Islet precursor cell (in vitro differentiated cells): Measurements from ENCODE around the gene SLC2A5.
A peak's percentile ranks its signal among the peaks of the same experiment; 100 is the strongest.
"Not testable (repeated sequence)": the region's sequence is repeated elsewhere in the genome, so short reads cannot be mapped to it uniquely, and the experiment has no call there.

ENCODE experiments used
- DNase-seq: peaks from one replicate; pipeline ENCODE4 v3.0.0-alpha.2; 2018

SLC2A5 gene

DNA sequence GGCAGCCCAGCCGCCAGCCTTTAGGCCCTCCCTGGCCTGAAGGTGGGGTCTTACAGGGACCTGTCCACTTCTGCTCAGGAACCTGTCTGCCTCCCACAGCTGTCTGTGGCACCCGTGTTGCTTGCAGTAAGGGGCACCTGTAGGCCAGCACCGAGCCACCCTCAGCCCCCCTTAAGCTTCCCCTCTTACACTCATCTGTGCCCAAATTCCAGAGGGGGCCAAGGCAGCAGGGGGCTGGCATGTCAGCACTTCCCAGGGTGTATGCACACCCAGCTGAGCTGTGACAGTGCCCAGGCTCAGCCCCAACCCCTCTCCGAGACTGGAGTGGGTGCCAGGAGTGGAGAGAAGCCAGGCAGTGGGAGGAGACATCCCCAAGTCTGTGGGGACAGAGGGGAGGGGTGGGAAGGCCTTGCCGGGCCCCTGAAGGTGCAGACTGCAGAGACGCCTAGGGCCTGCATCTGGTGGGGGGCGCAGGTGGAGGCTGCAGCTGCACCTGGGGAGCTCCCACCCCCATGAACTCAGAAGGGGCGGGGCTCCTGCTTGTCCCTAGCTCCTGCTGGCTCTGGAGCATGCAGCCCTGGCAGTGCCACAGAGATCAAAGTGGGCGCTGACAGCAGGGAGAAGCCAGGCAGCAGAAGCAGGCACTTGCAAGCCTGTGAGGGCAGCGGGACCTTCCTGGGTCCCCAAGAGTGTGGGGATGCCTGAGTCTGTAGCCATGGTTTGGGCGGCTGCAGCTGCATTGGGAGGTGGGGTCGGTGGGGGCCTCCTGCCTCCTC lies 37.8 kb downstream of the SLC2A5 start:
- DNase-seq = no peak

DNA sequence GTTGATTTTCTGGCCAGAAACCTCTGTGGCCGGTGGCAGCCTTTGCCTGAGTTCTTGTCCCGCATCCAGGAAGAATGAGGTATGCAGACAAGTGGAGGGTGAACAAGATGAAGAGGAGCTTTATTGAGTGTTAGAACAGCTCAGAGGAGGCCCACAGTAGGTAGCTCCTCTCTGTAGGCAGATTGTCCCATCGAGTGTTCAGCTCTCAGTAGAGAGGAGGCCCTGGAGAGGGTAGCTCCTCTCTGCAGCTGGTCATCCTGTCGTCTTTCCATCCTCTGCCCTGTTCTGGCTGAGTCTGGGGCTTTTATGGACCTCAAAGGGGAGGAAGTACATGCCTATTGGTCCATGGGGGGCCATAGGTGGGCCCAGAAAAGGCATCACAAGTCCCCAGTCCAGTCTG lies 38.4 kb downstream of the SLC2A5 start:
- DNase-seq = not testable (repeated sequence)

DNA sequence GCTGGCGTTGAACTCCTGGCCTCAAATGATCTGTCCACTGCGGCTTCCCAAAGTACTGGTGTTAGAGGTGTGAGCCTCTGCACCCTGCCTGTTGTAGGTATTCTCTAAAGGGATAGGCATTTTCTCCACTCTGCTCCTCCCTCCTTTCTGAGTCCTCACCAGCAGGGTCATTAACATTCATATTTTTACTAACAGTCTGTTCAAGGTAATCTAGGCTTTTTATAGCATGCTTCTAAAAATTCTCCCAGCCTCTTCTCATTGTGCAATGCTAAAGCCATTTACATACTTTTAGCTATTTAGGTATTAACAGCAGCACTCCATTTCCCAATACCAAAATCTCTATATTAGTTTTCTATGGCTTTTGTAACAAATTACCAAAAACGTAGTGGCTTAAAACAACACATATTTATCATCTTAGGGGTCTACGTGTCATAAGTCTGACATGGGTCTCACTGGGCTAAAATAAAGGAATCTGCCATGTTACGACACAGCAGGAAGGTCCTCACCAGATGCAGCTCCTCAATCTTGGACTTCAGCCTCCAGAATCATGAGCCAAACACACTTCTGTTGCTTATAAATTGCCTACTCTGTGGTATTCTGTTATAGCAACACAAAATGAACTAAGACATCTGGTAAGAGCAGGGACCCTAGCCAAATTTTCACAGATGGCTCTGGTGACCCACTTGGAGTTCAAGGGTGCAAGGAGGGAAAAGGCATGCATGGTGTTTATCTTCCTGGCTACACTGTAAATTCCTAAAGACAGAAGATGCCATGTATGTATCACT lies 40.3 kb downstream of the SLC2A5 start:
- DNase-seq = no peak

DNA sequence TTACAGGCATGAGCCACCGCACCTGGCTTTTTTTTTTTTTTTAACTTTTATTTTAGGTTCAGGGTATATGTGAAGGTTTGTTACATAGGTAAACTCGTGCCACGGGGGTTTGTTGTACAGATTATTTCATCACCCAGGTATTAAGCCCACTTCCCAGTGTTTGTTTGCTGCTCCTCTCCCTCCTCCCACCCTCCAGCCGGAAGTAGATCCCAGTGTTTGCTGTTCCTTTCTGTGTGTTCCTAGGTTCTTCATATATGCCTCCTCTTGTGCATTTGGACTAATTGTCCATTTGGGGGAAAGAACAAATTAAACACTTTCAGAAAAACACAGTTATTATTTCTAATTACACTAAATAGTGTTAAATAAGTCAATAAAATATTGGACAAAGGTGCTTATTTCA lies 42.1 kb downstream of the SLC2A5 start:
- no peak for DNase-seq

DNA sequence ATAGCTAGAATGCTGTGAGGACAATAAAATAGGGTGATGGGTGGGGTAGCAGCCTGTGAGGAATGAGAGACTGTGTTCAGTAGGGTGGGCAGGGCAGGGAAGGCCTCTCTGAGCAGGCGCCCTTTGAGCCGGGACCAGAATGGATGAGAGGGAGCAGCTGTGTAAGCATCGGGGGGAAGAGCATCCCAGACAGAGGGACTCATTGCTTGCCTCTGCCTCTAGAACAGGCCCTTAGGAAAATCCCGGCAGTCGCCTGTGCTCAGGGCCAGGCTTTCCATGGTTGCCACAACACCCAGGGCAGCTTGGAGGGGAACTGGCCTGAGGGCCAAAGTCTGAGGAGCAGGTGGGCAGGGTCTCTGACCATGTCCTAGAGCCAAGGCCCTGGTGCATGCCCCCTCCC lies 44.0 kb downstream of the SLC2A5 start:
- no peak for DNase-seq

DNA sequence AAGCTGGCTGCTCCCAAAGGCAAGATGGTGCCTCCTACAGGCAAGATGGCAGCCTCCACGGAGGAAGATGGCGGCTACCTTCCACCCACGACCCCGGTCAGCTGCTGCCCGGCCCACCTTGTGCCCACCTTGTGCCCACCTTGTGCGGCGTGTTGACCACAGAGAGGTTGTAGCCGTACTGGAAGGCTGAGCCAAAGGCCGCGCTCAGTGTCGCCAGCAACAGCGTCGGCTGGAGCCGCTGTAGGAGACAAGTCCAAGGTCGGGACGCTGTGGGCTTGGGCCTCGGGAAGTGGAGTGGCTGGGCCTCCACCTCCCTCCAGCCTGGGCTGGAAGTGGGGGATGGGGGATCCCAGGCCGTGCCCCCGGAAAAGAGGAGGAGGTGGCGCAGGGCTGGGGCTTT lies 44.6 kb downstream of the SLC2A5 start:
- no peak for DNase-seq

DNA sequence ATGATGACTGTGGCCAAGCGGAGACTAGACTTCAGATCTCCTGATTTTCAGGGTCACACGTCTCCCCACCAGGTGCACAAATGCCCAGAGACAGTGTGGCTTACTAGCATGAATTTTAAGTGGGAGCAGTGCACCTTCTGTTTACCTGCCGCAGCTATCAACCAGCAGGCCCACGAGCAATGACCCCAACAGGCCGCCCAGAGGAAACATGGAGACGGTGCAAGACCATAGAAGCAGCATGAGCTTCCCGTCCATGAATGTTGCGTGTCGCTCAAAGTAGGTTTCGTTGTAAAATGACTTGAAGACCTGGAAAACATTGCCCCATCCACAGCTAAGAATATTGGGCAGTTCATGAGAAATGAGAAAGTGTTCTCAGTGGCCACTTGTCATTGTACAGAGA lies 46.7 kb downstream of the SLC2A5 start:
- DNase-seq = no peak

DNA sequence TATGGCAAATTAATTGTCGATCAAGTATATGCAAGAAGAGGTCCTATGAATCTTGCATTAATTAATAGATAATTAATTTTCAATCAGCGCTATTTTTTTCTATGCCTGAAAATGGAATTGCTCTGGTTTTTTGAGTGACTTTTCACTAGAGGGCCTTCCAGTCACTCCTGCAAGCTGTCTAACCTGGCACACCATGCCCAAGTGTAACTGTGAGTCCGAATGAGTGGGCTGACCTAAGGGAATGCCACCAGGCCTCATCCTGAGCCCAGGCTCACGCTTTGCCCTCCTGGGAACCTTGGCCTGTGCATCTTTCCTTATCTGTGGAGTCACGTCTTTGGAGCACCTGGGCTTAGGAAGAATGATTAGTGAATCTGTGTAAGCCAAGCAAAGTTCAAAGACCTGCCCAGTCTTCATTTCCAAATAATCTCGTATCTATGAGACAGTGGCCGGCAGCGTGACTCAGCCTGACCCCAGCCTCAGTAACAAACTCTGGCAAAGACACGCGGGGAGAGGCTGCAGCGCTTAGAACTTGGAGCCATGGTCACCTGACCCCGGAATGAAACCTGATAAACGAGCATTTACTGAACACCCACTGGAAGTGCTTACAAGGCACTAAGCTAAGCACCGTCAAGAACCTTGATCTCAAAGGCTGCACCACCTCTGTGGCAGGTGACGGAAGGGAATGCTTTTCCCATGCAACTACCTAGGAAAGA lies 47.3 kb downstream of the SLC2A5 start:
- DNase-seq = not testable (repeated sequence)

DNA sequence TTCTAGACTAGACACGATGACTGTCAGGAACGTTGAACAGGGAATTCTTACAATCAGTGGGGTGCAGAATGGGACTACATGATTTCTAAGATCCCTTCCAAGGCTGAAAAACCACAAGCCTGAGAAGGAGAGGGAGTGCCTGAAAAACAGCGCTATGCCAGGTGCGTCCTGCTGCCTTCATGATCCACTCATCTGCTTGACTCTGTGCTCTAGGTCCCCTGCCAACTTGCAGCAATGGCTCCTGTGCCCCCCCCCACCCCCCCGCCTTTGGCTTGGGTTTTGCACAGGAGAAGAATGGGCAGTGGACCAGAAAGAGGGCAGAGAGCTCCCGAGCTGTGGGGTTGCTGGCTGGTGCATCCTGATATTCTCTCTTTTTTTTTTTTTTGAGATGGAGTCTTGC lies 49.1 kb downstream of the SLC2A5 start:
- no peak for DNase-seq

DNA sequence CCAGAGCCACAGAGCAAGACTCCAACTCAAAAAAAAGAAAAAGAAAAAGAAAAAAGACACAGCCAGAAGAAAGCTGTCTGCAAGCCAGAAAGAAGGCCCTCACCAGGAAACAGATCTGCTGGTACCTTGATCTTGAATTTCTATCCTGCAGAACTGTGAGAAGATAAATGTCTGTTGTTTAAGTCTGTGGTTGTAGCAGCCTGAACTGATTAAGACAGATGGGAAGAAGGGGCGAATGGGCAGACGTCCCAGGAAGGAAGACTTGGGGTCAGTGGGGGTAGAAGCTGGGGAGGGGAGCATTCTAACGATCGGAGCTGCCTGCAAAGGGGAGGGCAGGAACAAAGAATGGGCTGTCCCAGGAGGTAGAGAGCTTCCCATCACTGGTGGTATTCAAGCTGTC lies 49.5 kb downstream of the SLC2A5 start:
- no peak for DNase-seq

DNA sequence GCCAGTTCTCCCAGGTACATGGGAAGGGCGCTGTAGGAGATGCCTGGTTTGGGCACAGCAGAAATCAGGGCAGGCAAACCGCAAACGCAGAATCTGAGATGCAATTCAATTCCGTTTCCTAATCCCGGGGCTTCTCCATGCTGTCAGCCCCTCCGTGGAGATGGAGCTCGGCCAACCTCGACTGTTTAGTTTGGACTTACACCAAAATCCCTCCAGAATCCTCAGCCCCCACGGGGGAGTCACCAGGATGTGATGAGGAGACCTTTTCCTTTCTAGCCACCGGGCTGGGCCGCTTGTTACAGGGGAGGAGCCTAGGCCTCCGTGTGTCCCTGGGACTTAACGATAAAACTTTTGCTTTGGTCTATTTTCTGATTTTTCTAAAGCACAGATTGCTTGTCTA lies 51.1 kb downstream of the SLC2A5 start:
- DNase-seq = no peak

DNA sequence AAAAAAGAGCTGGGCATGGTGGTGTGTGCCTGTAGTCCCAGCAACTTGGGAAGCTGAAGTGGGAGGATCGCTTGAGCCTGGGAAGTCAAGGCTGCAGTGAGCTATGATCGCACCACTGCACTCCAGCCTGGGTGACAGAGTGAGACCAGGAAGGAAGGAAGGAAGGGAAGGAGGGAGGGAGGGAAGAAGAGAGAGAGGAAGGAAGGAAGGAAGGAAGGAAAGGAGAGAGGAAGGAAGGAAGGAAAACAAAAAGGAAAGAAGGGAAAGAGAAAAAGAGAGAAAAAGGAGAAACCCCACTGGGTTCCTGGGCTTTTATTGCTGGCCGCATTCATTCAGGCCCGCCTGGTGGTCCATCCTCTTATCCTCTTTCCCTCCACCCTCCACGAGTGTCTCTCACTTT lies 53.0 kb downstream of the SLC2A5 start:
- no peak for DNase-seq

DNA sequence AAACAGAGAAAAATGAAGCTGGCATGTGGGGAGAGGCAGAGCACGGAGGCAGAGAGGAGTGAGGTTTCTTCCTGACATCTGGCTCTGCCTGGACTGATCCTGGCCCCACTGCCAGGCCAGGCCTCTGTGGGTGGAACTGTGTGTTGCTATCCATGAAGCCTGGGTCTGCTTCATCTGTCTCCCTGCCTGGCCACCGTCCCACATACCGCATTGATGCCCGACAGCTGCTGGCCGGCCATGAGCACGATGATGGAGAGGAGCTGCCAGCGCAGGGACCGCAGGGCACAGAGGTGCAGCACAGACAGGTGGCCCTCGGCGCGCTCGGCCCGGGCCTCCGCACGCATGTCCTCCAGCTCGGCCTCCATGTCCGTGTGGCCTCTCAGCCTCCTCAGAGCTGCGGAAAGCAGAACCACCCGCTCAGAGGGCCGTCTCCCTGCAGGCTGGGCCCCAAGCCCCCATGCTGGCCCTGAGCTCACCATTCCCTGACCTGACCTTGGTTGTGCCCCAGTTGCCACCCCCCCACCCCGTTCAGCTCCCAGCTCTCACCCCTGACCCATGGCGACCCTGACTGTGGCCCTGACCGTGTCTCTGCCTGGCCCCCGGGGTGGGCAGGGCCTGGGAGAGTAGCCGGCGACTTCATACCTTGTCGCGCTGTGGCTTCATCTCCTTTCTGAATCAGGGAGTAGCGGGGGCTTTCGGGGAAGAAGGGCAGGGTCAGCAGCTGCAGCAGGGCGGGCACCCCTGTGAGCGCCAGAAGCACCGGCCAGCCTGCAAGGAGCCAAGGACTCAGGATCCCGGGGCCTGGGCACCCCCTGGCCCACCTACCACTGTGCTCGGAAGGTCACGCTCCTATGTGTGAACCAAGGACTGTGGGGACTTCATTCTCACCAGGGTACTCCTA lies 54.7 kb downstream of the SLC2A5 start:
- DNase-seq = peak; percentile 45

DNA sequence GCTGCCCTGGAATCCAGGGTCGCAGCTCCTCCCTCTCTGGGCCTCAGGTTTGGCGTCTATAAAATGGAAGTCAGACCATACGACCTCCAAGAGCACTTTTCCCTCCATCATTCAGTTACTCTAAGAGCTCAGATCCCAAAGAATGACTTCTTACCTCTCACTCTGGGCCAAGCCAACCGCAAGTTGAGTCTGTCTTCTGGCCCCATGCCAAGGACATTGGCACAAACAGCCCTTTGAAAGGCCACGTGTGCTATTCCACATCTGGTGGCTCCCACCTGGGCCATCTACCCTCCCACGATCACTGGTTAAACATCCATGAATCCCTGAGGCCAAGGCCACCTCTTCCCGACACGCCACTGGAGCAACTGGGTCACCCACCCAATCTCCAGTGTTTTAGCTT lies 55.6 kb downstream of the SLC2A5 start:
- no peak for DNase-seq

DNA sequence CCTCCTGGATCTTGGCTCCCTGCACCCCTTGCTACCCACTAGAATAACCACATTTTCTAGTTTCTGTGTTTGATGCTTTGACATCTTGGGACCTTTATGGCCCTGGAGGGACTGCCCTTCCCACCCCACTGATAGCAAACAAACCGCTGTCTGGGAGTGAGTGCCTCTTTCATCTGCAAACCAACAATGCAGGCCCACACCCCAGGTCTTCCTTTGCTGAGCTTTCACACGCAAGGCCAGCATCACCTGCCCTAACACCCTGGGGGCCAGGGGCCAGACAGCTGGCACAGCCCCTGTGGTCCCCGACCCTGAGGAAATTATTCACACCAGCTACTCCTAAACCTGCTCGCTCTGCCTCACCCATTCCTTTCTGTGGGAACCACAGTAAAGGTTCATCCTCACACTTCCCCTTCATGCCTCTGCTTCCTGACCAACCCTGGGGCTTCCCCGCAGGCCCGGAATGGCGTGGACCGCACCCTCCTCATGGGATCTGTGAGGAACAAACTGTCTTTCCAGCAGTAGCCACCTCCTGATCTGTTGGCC lies 58.6 kb downstream of the SLC2A5 start:
- DNase-seq = no peak

DNA sequence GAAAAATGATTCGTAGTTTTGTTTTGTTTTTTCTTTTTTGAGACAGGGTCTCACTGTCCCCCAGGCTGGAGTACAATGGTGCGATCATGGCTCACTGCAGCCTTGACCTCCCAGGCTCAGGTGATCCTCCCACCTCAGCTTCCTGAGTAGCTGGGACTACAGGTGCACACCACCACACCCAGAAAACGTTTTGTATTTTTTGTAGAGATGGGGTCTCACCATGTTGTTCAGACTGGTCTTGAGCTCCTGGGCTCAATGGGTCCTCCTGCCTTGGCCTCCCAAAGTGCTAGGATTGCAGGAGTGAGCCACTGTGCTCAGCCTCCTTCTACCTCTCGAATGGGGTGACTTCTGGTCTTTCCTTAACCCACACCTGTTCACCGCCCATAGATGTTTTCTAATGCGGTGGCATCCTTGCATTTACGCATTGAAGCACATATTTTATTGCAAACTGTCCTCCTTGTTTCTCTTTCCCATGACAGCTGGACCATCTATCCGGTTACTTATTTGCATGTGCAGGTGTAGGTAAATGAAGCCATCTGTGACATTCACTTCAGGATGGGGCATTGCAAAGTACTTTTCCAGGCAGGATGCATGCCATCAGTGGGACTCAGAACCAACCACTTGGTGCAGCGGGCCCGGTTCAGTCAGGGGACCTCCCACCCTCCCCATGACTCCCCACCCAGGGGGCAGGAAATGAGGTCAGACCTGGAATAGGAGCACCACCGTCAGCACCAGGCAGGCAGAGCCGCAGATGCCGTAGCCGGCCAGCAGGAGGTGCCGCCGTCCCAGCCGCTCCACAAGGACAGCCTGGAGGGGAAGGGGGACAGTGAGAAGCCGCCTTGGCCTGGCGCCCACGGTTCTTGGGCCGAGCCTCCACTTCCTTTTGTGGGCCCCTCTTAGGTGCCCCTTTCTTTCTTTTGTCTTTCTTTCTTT lies 59.7 kb downstream of the SLC2A5 start:
- peak; percentile 81 for DNase-seq

DNA sequence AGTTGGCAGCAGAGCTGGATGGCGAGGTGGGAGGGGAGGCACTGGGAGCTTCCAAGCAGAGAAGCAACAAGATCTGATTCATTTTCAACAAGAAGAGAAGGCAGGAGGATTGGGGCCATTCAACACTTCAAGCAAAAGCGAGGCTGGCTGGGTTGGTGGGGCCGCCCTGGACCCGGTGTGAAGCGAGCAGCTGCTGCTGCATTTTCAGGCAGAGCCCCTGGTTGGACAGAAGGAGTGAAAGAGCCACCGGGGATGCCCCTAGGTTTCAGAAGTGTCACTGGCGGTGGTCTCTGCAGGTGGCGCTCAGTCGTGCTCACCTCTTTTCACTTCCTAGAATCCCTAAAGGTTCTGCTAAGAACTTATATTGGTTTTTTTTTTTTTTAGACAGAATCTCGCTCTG lies 61.2 kb downstream of the SLC2A5 start:
- DNase-seq = no peak

DNA sequence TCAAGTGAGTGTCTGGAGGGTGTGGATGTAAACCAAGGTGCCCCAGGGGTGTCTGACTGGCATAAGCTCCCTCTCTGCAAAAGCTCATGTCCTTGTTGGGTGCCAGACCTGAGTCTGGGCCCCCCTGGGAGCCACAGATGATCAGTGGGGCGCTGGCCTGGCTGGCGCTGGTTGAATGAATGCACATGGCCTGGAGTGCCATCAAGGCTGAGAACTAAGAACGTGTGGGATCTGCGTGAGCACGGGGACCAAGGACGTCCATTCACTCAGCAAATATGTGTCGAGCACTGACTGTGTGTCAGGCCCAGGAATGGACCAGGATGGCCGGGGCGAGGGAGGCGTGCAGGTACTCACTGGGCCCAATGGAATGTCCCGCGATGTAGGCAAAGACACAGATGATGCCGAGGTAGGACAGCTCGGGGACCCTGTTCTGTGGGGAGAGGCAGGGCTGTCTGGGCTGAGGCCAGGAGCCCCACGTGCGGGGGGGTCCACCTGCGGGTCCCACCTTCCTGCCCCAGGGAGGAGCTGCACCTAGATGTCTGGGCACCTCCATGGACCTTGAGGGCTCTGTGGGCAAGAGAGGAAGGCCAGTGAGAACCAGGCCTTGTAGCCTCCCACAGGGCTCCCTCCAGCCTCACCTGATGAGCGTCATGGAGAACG lies 62.3 kb downstream of the SLC2A5 start:
- no peak for DNase-seq

DNA sequence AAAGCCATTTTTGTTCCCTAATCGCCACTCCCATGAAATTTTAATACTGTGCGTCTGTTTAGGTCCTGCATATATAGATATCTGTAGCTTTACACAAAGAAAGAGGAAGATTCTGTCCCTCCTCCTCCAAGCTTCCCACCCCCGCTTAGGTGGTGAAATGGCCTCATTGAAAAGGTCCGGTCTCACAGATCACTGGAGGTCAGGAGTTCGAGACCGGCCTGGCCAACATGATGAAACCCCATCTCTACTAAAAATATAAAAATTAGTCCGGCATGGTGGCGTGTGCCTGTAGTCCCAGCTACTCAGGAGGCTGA lies 64.1 kb downstream of the SLC2A5 start:
- DNase-seq = no peak

DNA sequence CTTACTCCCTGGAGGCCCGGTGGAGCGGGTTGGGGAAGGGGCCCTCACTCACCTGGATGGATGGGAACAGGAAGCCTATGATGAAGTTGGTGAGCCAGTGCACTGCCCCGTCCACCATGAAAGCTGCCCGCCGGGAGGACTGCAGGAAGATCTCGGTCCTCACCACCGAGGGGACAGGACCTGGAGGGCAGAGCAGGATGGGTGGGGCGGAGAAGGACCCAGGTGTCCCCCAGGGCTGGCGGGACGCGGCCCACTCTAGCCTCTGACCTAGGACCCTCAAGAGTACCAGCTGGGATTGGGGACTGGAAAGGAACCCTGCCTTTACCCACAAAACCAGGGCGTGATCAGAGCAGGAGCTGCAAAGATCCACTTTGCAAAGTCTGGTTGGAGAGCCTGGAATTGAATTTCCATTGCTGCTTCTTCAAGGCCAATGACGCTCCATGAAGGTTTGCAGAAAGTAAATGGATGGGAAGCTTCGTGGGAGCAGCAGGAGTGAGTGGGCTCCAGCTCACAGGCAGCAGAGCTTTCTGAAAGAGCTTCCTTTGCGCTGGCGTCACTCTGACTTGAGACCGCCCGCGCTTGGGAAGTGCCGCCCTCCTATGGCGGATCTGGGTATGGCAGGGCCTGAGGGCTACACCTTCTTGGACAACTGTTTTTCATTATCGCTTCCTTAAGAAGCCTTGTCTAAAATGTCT lies 64.6 kb downstream of the SLC2A5 start:
- peak; percentile 90 for DNase-seq
